ENCODE results near the gene SPATA21. TPM values are rescaled to one million over a fixed set of nuclear protein-coding genes. Genes with fewer than 3 reads are reported as not detected.
A peak's percentile ranks its signal among the peaks of the same experiment; 100 is the strongest.

Gene SPATA21
- total RNA-seq, 1 donor from 2014 or later: not detected

GRCh38 chr1:16354619-16355018 is 82.6 kb downstream of the SPATA21 start:
- no peaks in the 10 kb centered on the region for H3K27me3 Mint-ChIP-seq
- H3K27ac Mint-ChIP-seq: no peak overlapping the region
- H3K4me1 Mint-ChIP-seq (ENCODE audit: low read depth): peaks cover 12% of the 10 kb centered on the region
- H3K4me3 Mint-ChIP-seq (ENCODE audit: low read depth): peak overlapping the region; percentile 24
- H3K36me3 Mint-ChIP-seq (ENCODE audit: insufficient read depth): no peaks in the 10 kb centered on the region
- TF ChIP-seq CTCF (IDR thresholded peaks at IDR 0.05; ENCODE audit: unreplicated experiment): no peak
- H3K9me3 Mint-ChIP-seq (ENCODE audit: low read depth): no peaks in the 10 kb centered on the region
- DNase-seq (ENCODE audit: low spot score, unreplicated experiment): no peak

- no peak for TF ChIP-seq CTCF (IDR thresholded peaks at IDR 0.05; ENCODE audit: unreplicated experiment)
- H3K4me1 Mint-ChIP-seq (ENCODE audit: low read depth): peaks cover 12% of the 10 kb centered on the region
- H3K9me3 Mint-ChIP-seq (ENCODE audit: low read depth): no peaks in the 10 kb centered on the region
- H3K27ac Mint-ChIP-seq: peak overlapping the region; percentile 93
- peak overlapping the region; percentile 96 for H3K4me3 Mint-ChIP-seq (ENCODE audit: low read depth)
- no peaks in the 10 kb centered on the region for H3K36me3 Mint-ChIP-seq (ENCODE audit: insufficient read depth)
- no peaks in the 10 kb centered on the region for H3K27me3 Mint-ChIP-seq
- no peak for DNase-seq (ENCODE audit: low spot score, unreplicated experiment)
Observed at GRCh38 chr1:16352842-16353535, 84.2 kb downstream of the SPATA21 start.

GRCh38 chr1:16351994-16352841 is 85.0 kb downstream of the SPATA21 start, which contains the start of gene FBXO42:
TSS of gene FBXO42 (minus strand) at chr1:16352480. CDS start at chr1:16315418, 37,062 bp downstream.
- no peaks in the 10 kb centered on the region for H3K9me3 Mint-ChIP-seq (ENCODE audit: low read depth)
- peak within 1 kb of the TSS; percentile 96 for H3K4me3 Mint-ChIP-seq (ENCODE audit: low read depth)
- no peaks in the 10 kb centered on the region for H3K27me3 Mint-ChIP-seq
- H3K27ac Mint-ChIP-seq: peak within 1 kb of the TSS; percentile 95
- TF ChIP-seq CTCF (IDR thresholded peaks at IDR 0.05; ENCODE audit: unreplicated experiment): peak; percentile 63
- peak; percentile 93 for DNase-seq (ENCODE audit: low spot score, unreplicated experiment)
- no peaks in the 10 kb centered on the region for H3K36me3 Mint-ChIP-seq (ENCODE audit: insufficient read depth)
- peaks cover 12% of the 10 kb centered on the region for H3K4me1 Mint-ChIP-seq (ENCODE audit: low read depth)

- no peaks in the 10 kb centered on the region for H3K27me3 Mint-ChIP-seq
- peak overlapping the region; percentile 95 for H3K27ac Mint-ChIP-seq
- no peak for TF ChIP-seq CTCF (IDR thresholded peaks at IDR 0.05; ENCODE audit: unreplicated experiment)
- DNase-seq (ENCODE audit: low spot score, unreplicated experiment): no peak
- no peaks in the 10 kb centered on the region for H3K36me3 Mint-ChIP-seq (ENCODE audit: insufficient read depth)
- H3K4me1 Mint-ChIP-seq (ENCODE audit: low read depth): peaks cover 12% of the 10 kb centered on the region
- peak overlapping the region; percentile 96 for H3K4me3 Mint-ChIP-seq (ENCODE audit: low read depth)
- H3K9me3 Mint-ChIP-seq (ENCODE audit: low read depth): no peaks in the 10 kb centered on the region
Observed at GRCh38 chr1:16351456-16351993, 85.7 kb downstream of the SPATA21 start.

GRCh38 chr1:16349847-16350406 is 87.3 kb downstream of the SPATA21 start:
- Mint-ChIP-seq H3K36me3 (ENCODE audit: insufficient read depth) (peaks cover 2% of the 10 kb centered on the region), H3K4me3 (ENCODE audit: low read depth) (no peak overlapping the region), H3K9me3 (ENCODE audit: low read depth) (no peaks in the 10 kb centered on the region), H3K27me3 (no peaks in the 10 kb centered on the region), H3K4me1 (ENCODE audit: low read depth) (peaks cover 12% of the 10 kb centered on the region), H3K27ac (no peak overlapping the region)
- DNase-seq (ENCODE audit: low spot score, unreplicated experiment): no peak
- TF ChIP-seq CTCF (IDR thresholded peaks at IDR 0.05; ENCODE audit: unreplicated experiment): no peak
